GM12878 (cell line): Measurements from ENCODE around the gene VTI1A. TPM values are rescaled to one million over a fixed set of nuclear protein-coding genes. Genes with fewer than 3 reads are reported as not detected.

ENCODE experiments used
- FOXM1 ChIP-seq: IDR thresholded peaks from 2 replicates; pipeline ENCODE4 v1.6.1; 2012; ENCODE audit warnings: low read depth, mild to moderate bottlenecking, inconsistent platforms, low read length, moderate library complexity
- IKZF1 ChIP-seq: fragments of 450-650 bp; conservative IDR thresholded peaks from 2 replicates; pipeline ENCODE4 v1.6.1; 2017; ENCODE audit warnings: antibody characterized with exemption, mild to moderate bottlenecking
- IRF4 ChIP-seq: IDR thresholded peaks from 2 replicates; pipeline ENCODE4 v1.6.1; 2011; ENCODE audit warnings: low read depth, low read length
- MTA3 ChIP-seq: IDR thresholded peaks from 2 replicates; pipeline ENCODE4 v1.6.1; 2012; ENCODE audit warnings: low read length, inconsistent platforms, borderline replicate concordance
- MXI1 ChIP-seq: fragments of 150-350 bp; IDR thresholded peaks from 2 replicates; pipeline ENCODE4 v1.6.1; 2011; ENCODE audit warnings: low read depth, mild to moderate bottlenecking, inconsistent platforms, low read length, improper control_type of control experiment
- POU2F2 ChIP-seq: IDR thresholded peaks from 3 replicates; pipeline ENCODE4 v1.6.1; 2011; ENCODE audit warnings: low read depth, mild to moderate bottlenecking, low read length, borderline replicate concordance
- RBBP5 ChIP-seq: fragments of 200-600 bp; sonication (generic); conservative IDR thresholded peaks from 2 replicates; pipeline ENCODE4 v1.6.1; 2016
- RUNX3 ChIP-seq: IDR thresholded peaks from 2 replicates; pipeline ENCODE4 v1.6.1; 2012; ENCODE audit warnings: low read length, inconsistent platforms
- SIX5 ChIP-seq: IDR thresholded peaks from 2 replicates; pipeline ENCODE4 v1.6.1; 2011; ENCODE audit warnings: mild to moderate bottlenecking, low read depth, low read length, moderate library complexity; ENCODE audit not compliant: severe bottlenecking
- ZNF217 ChIP-seq: fragments of 450-650 bp; IDR thresholded peaks from 2 replicates; pipeline ENCODE4 v1.6.1; 2017; ENCODE audit warnings: antibody characterized with exemption, mild to moderate bottlenecking
- polyA plus RNA-seq, 11 experiments: library from polyadenylated mRNA; depleted of rRNA in 4 of 11; unstranded in 6 of 11; stranded (reverse) in 5 of 11; fragments of >200 nt; fragmentation: Nextera tagmentation in 4 of 11; fragmentation: Illumina TruSeq in 1 of 11; extraction: Ambion mirVana in 4 of 11; extraction: Trizol in 1 of 11; gene quantifications; 1 replicate in 1 of 11; 2 replicates in 10 of 11; pipeline versions ENCODE4 v1.2.1 to v1.2.3, GENCODE V29; 2011 to 2016; ENCODE audit warnings: inconsistent platforms in 2 of 11, missing spikeins in 2 of 11, low read depth in 1 of 11
- total RNA-seq, 4 experiments: library from RNA; depleted of rRNA in 3 of 4; stranded (reverse); fragments of >200 nt in 3 of 4; fragmentation: Illumina TruSeq in 1 of 4; extraction: Trizol in 1 of 4; gene quantifications; 2 replicates each; pipeline versions ENCODE4 v1.2.1 to v1.2.3, GENCODE V29; 2013 to 2021
- TF ChIP-seq, protein P1 (sequence below), 3 experiments: IDR thresholded peaks in 2 of 3; conservative IDR thresholded peaks in 1 of 3; 2 replicates each; pipeline ENCODE4 v1.5.1; 2011; ENCODE audit warnings: low read depth in 3 of 3, low read length in 3 of 3, mild to moderate bottlenecking in 3 of 3, control low read depth in 2 of 3, moderate library complexity in 2 of 3, inconsistent platforms in 1 of 3, mixed read lengths in 1 of 3; ENCODE audit not compliant: control insufficient read depth in 2 of 3, insufficient read depth in 1 of 3; ENCODE audit errors: extremely low read depth in 1 of 3
- TF ChIP-seq, protein P2 (sequence below): fragments of 450-650 bp; IDR thresholded peaks from 2 replicates; pipeline ENCODE4 v1.6.1; 2017; ENCODE audit warnings: mild to moderate bottlenecking, moderate library complexity
- TF ChIP-seq, protein P3 (sequence below): IDR thresholded peaks from 2 replicates; pipeline ENCODE4 v1.6.1; 2011; ENCODE audit warnings: mild to moderate bottlenecking, low read depth, low read length, moderate library complexity; ENCODE audit not compliant: insufficient replicate concordance
- TF ChIP-seq, protein P4 (sequence below): IDR thresholded peaks from 2 replicates; pipeline ENCODE4 v1.6.1; 2012; ENCODE audit warnings: improper control_type of control experiment, low read depth, low read length; ENCODE audit not compliant: insufficient replicate concordance
- TF ChIP-seq, protein P5 (sequence below): fragments of 150-350 bp; IDR thresholded peaks from 2 replicates; pipeline ENCODE4 v1.6.1; 2014; ENCODE audit warnings: mild to moderate bottlenecking, low read depth, low read length

The VTI1A gene
- total and polyA plus RNA-seq, 10 of the 15 experiments (the other 5 are each of a cell fraction or from before 2014, with no cell fraction given) = 12.4 to 43.2 (median 27.5) TPM

DNA sequence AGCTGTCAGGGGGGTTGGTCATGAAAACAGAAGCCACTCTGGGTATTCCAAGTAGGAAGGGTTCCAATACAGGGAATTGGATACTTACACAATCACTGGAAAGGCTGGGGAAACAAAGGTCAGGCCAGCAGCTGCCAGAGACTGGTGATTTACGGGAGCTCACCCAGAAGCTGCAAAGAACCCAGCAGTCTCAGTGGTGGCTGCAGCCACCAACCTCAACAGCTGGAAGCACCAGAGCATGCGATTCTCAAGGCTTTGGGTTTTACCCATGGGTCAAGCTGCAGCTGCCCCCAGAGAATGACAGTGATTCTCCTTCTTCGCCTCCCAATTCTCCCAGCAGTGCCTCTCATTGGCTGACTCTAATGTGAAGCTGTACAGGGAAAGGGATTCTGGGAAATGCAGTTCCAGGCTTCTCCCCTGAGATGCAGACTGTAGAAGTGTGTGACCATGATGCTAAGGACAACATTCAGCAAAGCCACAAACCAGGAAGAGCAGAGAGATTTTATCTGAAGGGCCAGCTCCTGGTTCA lies 395.9 kb downstream of the VTI1A start (continued):
- no peak for TF ChIP-seq MXI1
- no peak for TF ChIP-seq ZNF217
- 0 out of 2 replicates have a peak, but pooled peaks have one; percentile 13 for TF ChIP-seq IKZF1
- TF ChIP-seq, protein P1, sequence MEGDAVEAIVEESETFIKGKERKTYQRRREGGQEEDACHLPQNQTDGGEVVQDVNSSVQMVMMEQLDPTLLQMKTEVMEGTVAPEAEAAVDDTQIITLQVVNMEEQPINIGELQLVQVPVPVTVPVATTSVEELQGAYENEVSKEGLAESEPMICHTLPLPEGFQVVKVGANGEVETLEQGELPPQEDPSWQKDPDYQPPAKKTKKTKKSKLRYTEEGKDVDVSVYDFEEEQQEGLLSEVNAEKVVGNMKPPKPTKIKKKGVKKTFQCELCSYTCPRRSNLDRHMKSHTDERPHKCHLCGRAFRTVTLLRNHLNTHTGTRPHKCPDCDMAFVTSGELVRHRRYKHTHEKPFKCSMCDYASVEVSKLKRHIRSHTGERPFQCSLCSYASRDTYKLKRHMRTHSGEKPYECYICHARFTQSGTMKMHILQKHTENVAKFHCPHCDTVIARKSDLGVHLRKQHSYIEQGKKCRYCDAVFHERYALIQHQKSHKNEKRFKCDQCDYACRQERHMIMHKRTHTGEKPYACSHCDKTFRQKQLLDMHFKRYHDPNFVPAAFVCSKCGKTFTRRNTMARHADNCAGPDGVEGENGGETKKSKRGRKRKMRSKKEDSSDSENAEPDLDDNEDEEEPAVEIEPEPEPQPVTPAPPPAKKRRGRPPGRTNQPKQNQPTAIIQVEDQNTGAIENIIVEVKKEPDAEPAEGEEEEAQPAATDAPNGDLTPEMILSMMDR (IDR thresholded peaks at IDR 0.05 in 2 of 3, conservative IDR thresholded peaks at IDR 0.05 in 1 of 3; ENCODE audit: control insufficient read depth in 2 of 3, extremely low read depth in 1 of 3, insufficient read depth in 1 of 3, low read depth in 3 of 3, low read length in 3 of 3) = no peak
- TF ChIP-seq RUNX3 = peak; percentile 66
- TF ChIP-seq IRF4 = 0 out of 2 replicates have a peak, but pooled peaks have one; percentile 9
- peak; percentile 55 for TF ChIP-seq SIX5
- TF ChIP-seq, protein P2, sequence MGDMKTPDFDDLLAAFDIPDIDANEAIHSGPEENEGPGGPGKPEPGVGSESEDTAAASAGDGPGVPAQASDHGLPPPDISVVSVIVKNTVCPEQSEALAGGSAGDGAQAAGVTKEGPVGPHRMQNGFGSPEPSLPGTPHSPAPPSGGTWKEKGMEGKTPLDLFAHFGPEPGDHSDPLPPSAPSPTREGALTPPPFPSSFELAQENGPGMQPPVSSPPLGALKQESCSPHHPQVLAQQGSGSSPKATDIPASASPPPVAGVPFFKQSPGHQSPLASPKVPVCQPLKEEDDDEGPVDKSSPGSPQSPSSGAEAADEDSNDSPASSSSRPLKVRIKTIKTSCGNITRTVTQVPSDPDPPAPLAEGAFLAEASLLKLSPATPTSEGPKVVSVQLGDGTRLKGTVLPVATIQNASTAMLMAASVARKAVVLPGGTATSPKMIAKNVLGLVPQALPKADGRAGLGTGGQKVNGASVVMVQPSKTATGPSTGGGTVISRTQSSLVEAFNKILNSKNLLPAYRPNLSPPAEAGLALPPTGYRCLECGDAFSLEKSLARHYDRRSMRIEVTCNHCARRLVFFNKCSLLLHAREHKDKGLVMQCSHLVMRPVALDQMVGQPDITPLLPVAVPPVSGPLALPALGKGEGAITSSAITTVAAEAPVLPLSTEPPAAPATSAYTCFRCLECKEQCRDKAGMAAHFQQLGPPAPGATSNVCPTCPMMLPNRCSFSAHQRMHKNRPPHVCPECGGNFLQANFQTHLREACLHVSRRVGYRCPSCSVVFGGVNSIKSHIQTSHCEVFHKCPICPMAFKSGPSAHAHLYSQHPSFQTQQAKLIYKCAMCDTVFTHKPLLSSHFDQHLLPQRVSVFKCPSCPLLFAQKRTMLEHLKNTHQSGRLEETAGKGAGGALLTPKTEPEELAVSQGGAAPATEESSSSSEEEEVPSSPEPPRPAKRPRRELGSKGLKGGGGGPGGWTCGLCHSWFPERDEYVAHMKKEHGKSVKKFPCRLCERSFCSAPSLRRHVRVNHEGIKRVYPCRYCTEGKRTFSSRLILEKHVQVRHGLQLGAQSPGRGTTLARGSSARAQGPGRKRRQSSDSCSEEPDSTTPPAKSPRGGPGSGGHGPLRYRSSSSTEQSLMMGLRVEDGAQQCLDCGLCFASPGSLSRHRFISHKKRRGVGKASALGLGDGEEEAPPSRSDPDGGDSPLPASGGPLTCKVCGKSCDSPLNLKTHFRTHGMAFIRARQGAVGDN = no peak
- no peak for TF ChIP-seq MTA3
- TF ChIP-seq, protein P3, sequence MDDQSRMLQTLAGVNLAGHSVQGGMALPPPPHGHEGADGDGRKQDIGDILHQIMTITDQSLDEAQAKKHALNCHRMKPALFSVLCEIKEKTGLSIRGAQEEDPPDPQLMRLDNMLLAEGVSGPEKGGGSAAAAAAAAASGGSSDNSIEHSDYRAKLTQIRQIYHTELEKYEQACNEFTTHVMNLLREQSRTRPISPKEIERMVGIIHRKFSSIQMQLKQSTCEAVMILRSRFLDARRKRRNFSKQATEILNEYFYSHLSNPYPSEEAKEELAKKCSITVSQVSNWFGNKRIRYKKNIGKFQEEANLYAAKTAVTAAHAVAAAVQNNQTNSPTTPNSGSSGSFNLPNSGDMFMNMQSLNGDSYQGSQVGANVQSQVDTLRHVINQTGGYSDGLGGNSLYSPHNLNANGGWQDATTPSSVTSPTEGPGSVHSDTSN = no peak
- TF ChIP-seq, protein P4, sequence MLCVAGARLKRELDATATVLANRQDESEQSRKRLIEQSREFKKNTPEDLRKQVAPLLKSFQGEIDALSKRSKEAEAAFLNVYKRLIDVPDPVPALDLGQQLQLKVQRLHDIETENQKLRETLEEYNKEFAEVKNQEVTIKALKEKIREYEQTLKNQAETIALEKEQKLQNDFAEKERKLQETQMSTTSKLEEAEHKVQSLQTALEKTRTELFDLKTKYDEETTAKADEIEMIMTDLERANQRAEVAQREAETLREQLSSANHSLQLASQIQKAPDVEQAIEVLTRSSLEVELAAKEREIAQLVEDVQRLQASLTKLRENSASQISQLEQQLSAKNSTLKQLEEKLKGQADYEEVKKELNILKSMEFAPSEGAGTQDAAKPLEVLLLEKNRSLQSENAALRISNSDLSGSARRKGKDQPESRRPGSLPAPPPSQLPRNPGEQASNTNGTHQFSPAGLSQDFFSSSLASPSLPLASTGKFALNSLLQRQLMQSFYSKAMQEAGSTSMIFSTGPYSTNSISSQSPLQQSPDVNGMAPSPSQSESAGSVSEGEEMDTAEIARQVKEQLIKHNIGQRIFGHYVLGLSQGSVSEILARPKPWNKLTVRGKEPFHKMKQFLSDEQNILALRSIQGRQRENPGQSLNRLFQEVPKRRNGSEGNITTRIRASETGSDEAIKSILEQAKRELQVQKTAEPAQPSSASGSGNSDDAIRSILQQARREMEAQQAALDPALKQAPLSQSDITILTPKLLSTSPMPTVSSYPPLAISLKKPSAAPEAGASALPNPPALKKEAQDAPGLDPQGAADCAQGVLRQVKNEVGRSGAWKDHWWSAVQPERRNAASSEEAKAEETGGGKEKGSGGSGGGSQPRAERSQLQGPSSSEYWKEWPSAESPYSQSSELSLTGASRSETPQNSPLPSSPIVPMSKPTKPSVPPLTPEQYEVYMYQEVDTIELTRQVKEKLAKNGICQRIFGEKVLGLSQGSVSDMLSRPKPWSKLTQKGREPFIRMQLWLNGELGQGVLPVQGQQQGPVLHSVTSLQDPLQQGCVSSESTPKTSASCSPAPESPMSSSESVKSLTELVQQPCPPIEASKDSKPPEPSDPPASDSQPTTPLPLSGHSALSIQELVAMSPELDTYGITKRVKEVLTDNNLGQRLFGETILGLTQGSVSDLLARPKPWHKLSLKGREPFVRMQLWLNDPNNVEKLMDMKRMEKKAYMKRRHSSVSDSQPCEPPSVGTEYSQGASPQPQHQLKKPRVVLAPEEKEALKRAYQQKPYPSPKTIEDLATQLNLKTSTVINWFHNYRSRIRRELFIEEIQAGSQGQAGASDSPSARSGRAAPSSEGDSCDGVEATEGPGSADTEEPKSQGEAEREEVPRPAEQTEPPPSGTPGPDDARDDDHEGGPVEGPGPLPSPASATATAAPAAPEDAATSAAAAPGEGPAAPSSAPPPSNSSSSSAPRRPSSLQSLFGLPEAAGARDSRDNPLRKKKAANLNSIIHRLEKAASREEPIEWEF = no peak
- no peak for TF ChIP-seq POU2F2
- TF ChIP-seq, protein P5, sequence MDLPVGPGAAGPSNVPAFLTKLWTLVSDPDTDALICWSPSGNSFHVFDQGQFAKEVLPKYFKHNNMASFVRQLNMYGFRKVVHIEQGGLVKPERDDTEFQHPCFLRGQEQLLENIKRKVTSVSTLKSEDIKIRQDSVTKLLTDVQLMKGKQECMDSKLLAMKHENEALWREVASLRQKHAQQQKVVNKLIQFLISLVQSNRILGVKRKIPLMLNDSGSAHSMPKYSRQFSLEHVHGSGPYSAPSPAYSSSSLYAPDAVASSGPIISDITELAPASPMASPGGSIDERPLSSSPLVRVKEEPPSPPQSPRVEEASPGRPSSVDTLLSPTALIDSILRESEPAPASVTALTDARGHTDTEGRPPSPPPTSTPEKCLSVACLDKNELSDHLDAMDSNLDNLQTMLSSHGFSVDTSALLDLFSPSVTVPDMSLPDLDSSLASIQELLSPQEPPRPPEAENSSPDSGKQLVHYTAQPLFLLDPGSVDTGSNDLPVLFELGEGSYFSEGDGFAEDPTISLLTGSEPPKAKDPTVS = no peak
- TF ChIP-seq FOXM1 = no peak
- no peak for TF ChIP-seq RBBP5
